HG03064 (cell line): Measurements from ENCODE around the gene CCDC148.
"Not testable (repeated sequence)": the region's sequence is repeated elsewhere in the genome, so short reads cannot be mapped to it uniquely, and the experiment has no call there.

ENCODE experiments used
- ATAC-seq: cut with Tn5 transposase; IDR thresholded peaks from one replicate; pipeline ENCODE4 v1.9.1; 2021; ENCODE audit warnings: low read depth; ENCODE audit not compliant: unreplicated experiment

CCDC148 gene

GRCh38 chr2:158310407-158310806 is 146.1 kb downstream of the CCDC148 start:
- not testable (repeated sequence) for ATAC-seq

- no peak for ATAC-seq
These were observed 151.1 kb downstream of the CCDC148 start for GRCh38 chr2:158305501-158305900.

- ATAC-seq: no peak
These were observed 156.2 kb downstream of the CCDC148 start for GRCh38 chr2:158300394-158300793.

- no peak for ATAC-seq
These were observed 158.9 kb downstream of the CCDC148 start for GRCh38 chr2:158297606-158298005.

- no peak for ATAC-seq
These were observed 159.4 kb downstream of the CCDC148 start for GRCh38 chr2:158297120-158297519.

- ATAC-seq: no peak
These were observed 162.8 kb downstream of the CCDC148 start for GRCh38 chr2:158293722-158294121.

- ATAC-seq: no peak
These were observed 164.9 kb downstream of the CCDC148 start for GRCh38 chr2:158291544-158292180.

- no peak for ATAC-seq
These were observed 166.3 kb downstream of the CCDC148 start for GRCh38 chr2:158290225-158290624.

- no peak for ATAC-seq
These were observed 179.7 kb downstream of the CCDC148 start for GRCh38 chr2:158276619-158277471.

- ATAC-seq: no peak
These were observed 182.8 kb downstream of the CCDC148 start for GRCh38 chr2:158273791-158274190.

GRCh38 chr2:158270536-158270935 is 186.0 kb downstream of the CCDC148 start:
- ATAC-seq: no peak

- ATAC-seq: no peak
These were observed 187.4 kb downstream of the CCDC148 start for GRCh38 chr2:158269143-158269542.

- no peak for ATAC-seq
These were observed 190.4 kb downstream of the CCDC148 start for GRCh38 chr2:158266111-158266510.

- no peak for ATAC-seq
These were observed 201.3 kb downstream of the CCDC148 start for GRCh38 chr2:158255257-158255656.

GRCh38 chr2:158253170-158253569 is 203.4 kb downstream of the CCDC148 start:
- no peak for ATAC-seq

- ATAC-seq: no peak
These were observed 205.2 kb downstream of the CCDC148 start for GRCh38 chr2:158251356-158251755.

GRCh38 chr2:158243392-158243791 is 213.2 kb downstream of the CCDC148 start:
- no peak for ATAC-seq

GRCh38 chr2:158242280-158242679 is 214.3 kb downstream of the CCDC148 start:
- ATAC-seq: no peak

GRCh38 chr2:158240975-158241374 is 215.6 kb downstream of the CCDC148 start:
- ATAC-seq: no peak

- ATAC-seq: no peak
These were observed 217.3 kb downstream of the CCDC148 start for GRCh38 chr2:158239271-158239670.

GRCh38 chr2:158234497-158234896 is 222.1 kb downstream of the CCDC148 start:
- no peak for ATAC-seq

- ATAC-seq: no peak
These were observed 224.1 kb downstream of the CCDC148 start for GRCh38 chr2:158232476-158232875.
